ENCODE results near the gene SEMA5B.

- TF ChIP-seq POLR2AphosphoS5 (IDR thresholded peaks at IDR 0.05; ENCODE audit: low read depth, low read length) (no peak), TAF1 (IDR thresholded peaks at IDR 0.05; ENCODE audit: borderline replicate concordance, insufficient read depth, low read length) (no peak), SIN3A (IDR thresholded peaks at IDR 0.05; ENCODE audit: borderline replicate concordance, insufficient read depth, low read length) (no peak), FOXP2 (optimal IDR thresholded peaks at IDR 0.05; ENCODE audit: borderline replicate concordance, extremely low read depth, extremely low read length, insufficient read depth) (no peak)
- TF ChIP-seq, protein P1, sequence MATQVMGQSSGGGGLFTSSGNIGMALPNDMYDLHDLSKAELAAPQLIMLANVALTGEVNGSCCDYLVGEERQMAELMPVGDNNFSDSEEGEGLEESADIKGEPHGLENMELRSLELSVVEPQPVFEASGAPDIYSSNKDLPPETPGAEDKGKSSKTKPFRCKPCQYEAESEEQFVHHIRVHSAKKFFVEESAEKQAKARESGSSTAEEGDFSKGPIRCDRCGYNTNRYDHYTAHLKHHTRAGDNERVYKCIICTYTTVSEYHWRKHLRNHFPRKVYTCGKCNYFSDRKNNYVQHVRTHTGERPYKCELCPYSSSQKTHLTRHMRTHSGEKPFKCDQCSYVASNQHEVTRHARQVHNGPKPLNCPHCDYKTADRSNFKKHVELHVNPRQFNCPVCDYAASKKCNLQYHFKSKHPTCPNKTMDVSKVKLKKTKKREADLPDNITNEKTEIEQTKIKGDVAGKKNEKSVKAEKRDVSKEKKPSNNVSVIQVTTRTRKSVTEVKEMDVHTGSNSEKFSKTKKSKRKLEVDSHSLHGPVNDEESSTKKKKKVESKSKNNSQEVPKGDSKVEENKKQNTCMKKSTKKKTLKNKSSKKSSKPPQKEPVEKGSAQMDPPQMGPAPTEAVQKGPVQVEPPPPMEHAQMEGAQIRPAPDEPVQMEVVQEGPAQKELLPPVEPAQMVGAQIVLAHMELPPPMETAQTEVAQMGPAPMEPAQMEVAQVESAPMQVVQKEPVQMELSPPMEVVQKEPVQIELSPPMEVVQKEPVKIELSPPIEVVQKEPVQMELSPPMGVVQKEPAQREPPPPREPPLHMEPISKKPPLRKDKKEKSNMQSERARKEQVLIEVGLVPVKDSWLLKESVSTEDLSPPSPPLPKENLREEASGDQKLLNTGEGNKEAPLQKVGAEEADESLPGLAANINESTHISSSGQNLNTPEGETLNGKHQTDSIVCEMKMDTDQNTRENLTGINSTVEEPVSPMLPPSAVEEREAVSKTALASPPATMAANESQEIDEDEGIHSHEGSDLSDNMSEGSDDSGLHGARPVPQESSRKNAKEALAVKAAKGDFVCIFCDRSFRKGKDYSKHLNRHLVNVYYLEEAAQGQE (IDR thresholded peaks at IDR 0.05; ENCODE audit: insufficient read depth in 1 of 2, low read depth in 2 of 2, low read length in 2 of 2) = no peak
Measured at GRCh38 chr3:122947738-122948137, 79.8 kb downstream of the SEMA5B start.

Data from PFSK-1 (cell line).